ENCODE results near the gene RNU6-8. TPM values are rescaled to one million over a fixed set of nuclear protein-coding genes. Genes with fewer than 3 reads are reported as not detected.

The RNU6-8 gene
- total RNA-seq, 2 donors from 2014 or later: not detected

DNA sequence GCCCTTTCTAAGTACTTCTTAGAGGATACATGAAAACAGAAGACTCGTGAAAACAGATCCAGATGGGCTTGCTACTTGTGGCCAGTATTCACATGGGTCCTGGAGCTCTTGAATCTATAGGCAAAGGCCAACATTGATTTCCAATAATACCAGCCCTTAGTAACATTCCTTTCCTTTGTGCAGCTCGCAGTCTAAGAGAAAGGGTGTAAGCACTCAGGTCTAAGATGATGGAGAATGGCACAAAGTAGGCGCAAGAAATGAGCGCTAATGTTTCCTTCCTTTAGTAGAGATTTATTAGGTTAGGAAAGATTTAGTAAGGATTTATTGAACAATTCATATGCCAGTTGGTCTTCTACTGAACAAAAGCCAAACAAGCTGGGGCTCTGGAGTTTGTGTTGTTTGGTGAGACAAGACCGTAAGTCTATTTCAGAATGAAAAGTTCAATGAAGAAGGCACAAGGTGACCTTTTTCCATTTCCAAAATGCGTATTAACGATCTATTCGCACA is 525 bp downstream of the RNU6-8 start:
- DNase-seq: peak; percentile 45
- Histone ChIP-seq H3K4me3 (ENCODE audit: low read length) (peak overlapping the region; percentile 93), H3K27ac (ENCODE audit: low read depth, low read length) (peak overlapping the region; percentile 45), H3K27me3 (ENCODE audit: control insufficient read depth, insufficient read depth, low read length, poor library complexity, severe bottlenecking) (no peaks in the 10 kb centered on the region), H3K9me3 (ENCODE audit: control insufficient read depth, low read length) (no peaks in the 10 kb centered on the region), H3K36me3 (ENCODE audit: control insufficient read depth, insufficient read depth, low read length) (no peaks in the 10 kb centered on the region), H3K9ac (ENCODE audit: extremely low read depth, low read length, poor library complexity, severe bottlenecking) (peak overlapping the region; percentile 97), H3K4me1 (ENCODE audit: control insufficient read depth, insufficient read depth, low read length) (peaks cover 2% of the 10 kb centered on the region)
- Mint-ChIP-seq H3K4me1 (peaks cover 43% of the 10 kb centered on the region), H3K4me3 (peak overlapping the region; percentile 86), H3K27me3 (ENCODE audit: insufficient read depth) (peaks cover 7% of the 10 kb centered on the region), H3K27ac (peak overlapping the region; percentile 100), H3K9me3 (no peaks in the 10 kb centered on the region), H3K36me3 (ENCODE audit: low read depth) (no peaks in the 10 kb centered on the region)
- 14 to 15% methylated on average over 7 to 8 of the region's 8 CpGs for WGBS, 2 experiments (ENCODE audit: insufficient coverage in 1 of 2, insufficient read length in 1 of 2)
- no peak for TF ChIP-seq CTCF (conservative IDR thresholded peaks at IDR 0.05)

DNA sequence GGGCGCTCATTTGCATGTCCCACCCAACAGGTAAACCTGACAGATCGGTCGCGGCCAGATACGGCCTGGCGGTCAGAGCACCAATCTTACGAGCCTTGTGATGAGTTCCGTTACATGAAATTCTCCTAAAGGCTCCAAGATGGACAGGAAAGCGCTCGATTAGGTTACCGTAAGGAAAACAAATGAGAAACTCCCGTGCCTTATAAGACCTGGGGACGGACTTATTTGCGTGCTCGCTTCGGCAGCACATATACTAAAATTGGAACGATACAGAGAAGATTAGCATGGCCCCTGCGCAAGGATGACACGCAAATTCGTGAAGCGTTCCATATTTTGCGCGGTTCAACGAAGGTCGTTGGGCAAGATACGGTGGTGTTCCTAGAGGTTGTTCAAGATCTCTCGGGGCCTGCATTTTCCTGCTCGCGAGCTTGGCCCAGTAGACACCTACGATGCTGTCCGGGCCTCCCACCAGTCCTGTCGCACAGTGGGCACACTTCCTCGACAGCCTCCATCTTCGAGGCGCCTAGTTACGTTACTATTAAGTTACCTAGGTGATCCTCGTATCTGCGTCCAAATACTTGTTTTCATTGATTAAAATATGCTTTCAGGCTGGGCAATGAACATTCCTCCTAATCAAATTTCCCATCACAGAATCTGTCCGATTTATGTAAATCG is 1.1 kb downstream of the RNU6-8 start, which contains the start of gene RNU6-7:
Gene RNU6-7, plus strand, starts transcription at position 230 of the 675 bp plus-strand sequence.
- H3K4me1 Mint-ChIP-seq: peaks cover 42% of the 10 kb centered on the region
- Histone ChIP-seq H3K4me1 (ENCODE audit: control insufficient read depth, insufficient read depth, low read length) (no peaks in the 10 kb centered on the region), H3K4me3 (ENCODE audit: low read length) (peak within 1 kb of the TSS; percentile 93), H3K9ac (ENCODE audit: extremely low read depth, low read length, poor library complexity, severe bottlenecking) (peak within 1 kb of the TSS; percentile 97), H3K27me3 (ENCODE audit: control insufficient read depth, insufficient read depth, low read length, poor library complexity, severe bottlenecking) (no peaks in the 10 kb centered on the region), H3K36me3 (ENCODE audit: control insufficient read depth, insufficient read depth, low read length) (no peaks in the 10 kb centered on the region), H3K9me3 (ENCODE audit: control insufficient read depth, low read length) (no peaks in the 10 kb centered on the region), H3K27ac (ENCODE audit: low read depth, low read length) (peak within 1 kb of the TSS; percentile 95)
- WGBS, 2 experiments (ENCODE audit: insufficient coverage in 1 of 2, insufficient read length in 1 of 2): 2% methylated on average over 23 to 40 of the region's 40 CpGs
- peak within 1 kb of the TSS; percentile 86 for H3K4me3 Mint-ChIP-seq
- no peaks in the 10 kb centered on the region for H3K9me3 Mint-ChIP-seq
- TF ChIP-seq CTCF (conservative IDR thresholded peaks at IDR 0.05): no peak
- peaks cover 7% of the 10 kb centered on the region for H3K27me3 Mint-ChIP-seq (ENCODE audit: insufficient read depth)
- peak; percentile 66 for DNase-seq
- peak within 1 kb of the TSS; percentile 100 for H3K27ac Mint-ChIP-seq
- H3K36me3 Mint-ChIP-seq (ENCODE audit: low read depth): no peaks in the 10 kb centered on the region

GRCh38 chr14:32201193-32201815 is 1.8 kb downstream of the RNU6-8 start:
- 0% methylated on average over 18 to 46 of the region's 46 CpGs for WGBS, 2 experiments (ENCODE audit: insufficient coverage in 1 of 2, insufficient read length in 1 of 2)
- H3K4me1 Mint-ChIP-seq: peaks cover 36% of the 10 kb centered on the region
- peak overlapping the region; percentile 100 for H3K27ac Mint-ChIP-seq
- Histone ChIP-seq H3K4me1 (ENCODE audit: control insufficient read depth, insufficient read depth, low read length) (no peaks in the 10 kb centered on the region), H3K36me3 (ENCODE audit: control insufficient read depth, insufficient read depth, low read length) (no peaks in the 10 kb centered on the region), H3K27me3 (ENCODE audit: control insufficient read depth, insufficient read depth, low read length, poor library complexity, severe bottlenecking) (no peaks in the 10 kb centered on the region), H3K4me3 (ENCODE audit: low read length) (peak overlapping the region; percentile 93), H3K9me3 (ENCODE audit: control insufficient read depth, low read length) (no peaks in the 10 kb centered on the region), H3K9ac (ENCODE audit: extremely low read depth, low read length, poor library complexity, severe bottlenecking) (peak overlapping the region; percentile 97), H3K27ac (ENCODE audit: low read depth, low read length) (peak overlapping the region; percentile 95)
- no peaks in the 10 kb centered on the region for H3K9me3 Mint-ChIP-seq
- peak overlapping the region; percentile 86 for H3K4me3 Mint-ChIP-seq
- no peak for TF ChIP-seq CTCF (conservative IDR thresholded peaks at IDR 0.05)
- DNase-seq: peak; percentile 98
- no peaks in the 10 kb centered on the region for H3K36me3 Mint-ChIP-seq (ENCODE audit: low read depth)
- H3K27me3 Mint-ChIP-seq (ENCODE audit: insufficient read depth): peaks cover 7% of the 10 kb centered on the region
